GM13976 (cell line): ENCODE measurements around the gene AJM1.
"Not testable (repeated sequence)": the region's sequence is repeated elsewhere in the genome, so short reads cannot be mapped to it uniquely, and the experiment has no call there.

Source experiments
- DNase-seq: peaks from one replicate; pipeline ENCODE4 v3.0.0; 2012; ENCODE audit warnings: low spot score
- CTCF ChIP-seq: IDR thresholded peaks from 2 replicates; pipeline ENCODE4 v1.5.1; 2012; ENCODE audit warnings: borderline replicate concordance, mild to moderate bottlenecking; ENCODE audit not compliant: insufficient read depth; ENCODE audit errors: extremely low read depth, missing control alignments, control extremely low read depth
- in situ Hi-C: fragments of 300-500 bp; cut with MboI; formaldehyde crosslinking; loops from one replicate; pipeline ENCODE4 v1.12.0; 2022; ENCODE audit warnings: low sequenced_read_pairs, mixed read lengths, inconsistent platforms; ENCODE audit not compliant: unreplicated experiment

The AJM1 gene

GRCh38 chr9:136865768-136866103, 23.5 kb downstream of the AJM1 start:
- in situ Hi-C loops, result no loop called here
- no peak for TF ChIP-seq CTCF
- DNase-seq, result no peak

GRCh38 chr9:136866898-136867421, 24.7 kb downstream of the AJM1 start:
- in situ Hi-C loops, DNase-seq: not testable (repeated sequence)

- DNase-seq, result no peak
- in situ Hi-C loops, result no loop called here
- no peak for TF ChIP-seq CTCF
Observed at GRCh38 chr9:136867480-136867879, 25.2 kb downstream of the AJM1 start.

- in situ Hi-C loops, result no loop called here
- DNase-seq, result no peak
- TF ChIP-seq CTCF, result no peak
Observed at GRCh38 chr9:136867917-136868316, 25.6 kb downstream of the AJM1 start.

- in situ Hi-C loops, result no loop called here
Observed at GRCh38 chr9:136868644-136869043, 26.4 kb downstream of the AJM1 start.

GRCh38 chr9:136869611-136870010, 27.3 kb downstream of the AJM1 start:
- DNase-seq, in situ Hi-C loops: not testable (repeated sequence)

More at GRCh38 chr9:136868644-136869043, 26.4 kb downstream of the AJM1 start:
- DNase-seq, result no peak
- TF ChIP-seq CTCF, result no peak

- in situ Hi-C loops, result no loop called here
Observed at GRCh38 chr9:136875155-136875554, 32.9 kb downstream of the AJM1 start.

More at GRCh38 chr9:136875155-136875554, 32.9 kb downstream of the AJM1 start:
- DNase-seq, result no peak
- TF ChIP-seq CTCF, result no peak
